PC-9 (cell line): ENCODE results near the gene TINAG. TPM values are rescaled to one million over a fixed set of nuclear protein-coding genes. Genes with fewer than 3 reads are reported as not detected.

Source experiments
- BruUV-seq: library from RNA; stranded (reverse); fragments of 400-500 nt; replicated peaks from 2 replicates; lab custom pipeline; 2021; lab: Mats Ljungman, UMichigan
- CTCF ChIA-PET: fragments of 300-600 bp; sonication (Branson Sonifier 250); formaldehyde crosslinking; loops from one replicate; lab custom pipeline; 2022; ENCODE audit warnings: antibody characterized with exemption; lab: Charles Lee
- POLR2A ChIA-PET: fragments of 300-600 bp; sonication (Branson Sonifier 250); formaldehyde crosslinking; loops from one replicate; lab custom pipeline; 2022; ENCODE audit warnings: antibody characterized with exemption; ENCODE audit not compliant: unreplicated experiment; lab: Charles Lee
- DNase-seq, 2 experiments: peaks; one replicate each; pipeline versions ENCODE4 v3.0.0 to v3.0.0-alpha.2; 2015 to 2022; ENCODE audit warnings: mixed read lengths in 1 of 2
- H2AFZ ChIP-seq: fragments of 200-600 bp; sonication (generic); 2 replicates; pipeline ENCODE4 v1.8.1; 2017; ENCODE audit warnings: antibody characterized with exemption
- H3F3A ChIP-seq: fragments of 200-600 bp; sonication (generic); 2 replicates; pipeline ENCODE4 v1.8.1; 2017; ENCODE audit warnings: antibody characterized with exemption, mild to moderate bottlenecking, low read depth; ENCODE audit not compliant: insufficient read depth
- H3K27ac ChIP-seq: fragments of 200-600 bp; sonication (generic); 2 replicates; pipeline ENCODE4 v1.6.1; 2016; ENCODE audit warnings: mixed run types
- H3K27me3 ChIP-seq: fragments of 200-600 bp; sonication (generic); 2 replicates; pipeline ENCODE4 v1.6.1; 2016; ENCODE audit warnings: low read depth, mixed run types; ENCODE audit not compliant: insufficient read depth
- H3K36me3 ChIP-seq: fragments of 200-600 bp; sonication (generic); 2 replicates; pipeline ENCODE4 v1.6.1; 2016; ENCODE audit warnings: low read depth, mixed run types
- H3K4me1 ChIP-seq: fragments of 200-600 bp; sonication (generic); replicated peaks from 2 replicates; pipeline ENCODE4 v1.6.1; 2016; ENCODE audit warnings: mixed run types; ENCODE audit not compliant: insufficient read depth
- H3K4me2 ChIP-seq: fragments of 200-600 bp; sonication (generic); 2 replicates; pipeline ENCODE4 v1.6.1; 2017; ENCODE audit warnings: mixed run types
- H3K4me3 ChIP-seq: fragments of 200-600 bp; sonication (generic); 2 replicates; pipeline ENCODE4 v1.6.1; 2016; ENCODE audit warnings: mixed run types
- H3K79me2 ChIP-seq: fragments of 200-600 bp; sonication (generic); 2 replicates; pipeline ENCODE4 v1.6.1; 2017; ENCODE audit warnings: low read depth, mixed run types
- H3K9me2 ChIP-seq: fragments of 200-600 bp; sonication (generic); 2 replicates; pipeline ENCODE4 v1.8.1; 2017; ENCODE audit warnings: mild to moderate bottlenecking; ENCODE audit not compliant: insufficient read depth
- H3K9me3 ChIP-seq: fragments of 200-600 bp; sonication (generic); 2 replicates; pipeline ENCODE4 v1.8.1; 2016; ENCODE audit warnings: low read depth; ENCODE audit not compliant: insufficient read depth
- H4K20me1 ChIP-seq: fragments of 200-600 bp; sonication (generic); 2 replicates; pipeline ENCODE4 v1.8.1; 2017; ENCODE audit not compliant: insufficient read depth
- CTCF ChIP-seq: fragments of 200-600 bp; sonication (generic); conservative IDR thresholded peaks from 2 replicates; pipeline ENCODE4 v1.6.1; 2017; ENCODE audit warnings: mixed run types, antibody characterized with exemption, mild to moderate bottlenecking, moderate library complexity
- EZH2 ChIP-seq: fragments of 200-600 bp; sonication (generic); IDR thresholded peaks from 2 replicates; pipeline ENCODE4 v1.8.0; 2017; ENCODE audit warnings: antibody characterized with exemption, low read depth
- intact Hi-C: fragments of 100-400 bp; cut with micrococcal nuclease; formaldehyde crosslinking; loops from one replicate; pipeline ENCODE4 v1.10.0; 2022; ENCODE audit not compliant: unreplicated experiment
- total RNA-seq: library from RNA; stranded (reverse); gene quantifications from 2 replicates; pipeline ENCODE4 v1.2.3, GENCODE V29; 2021

TINAG gene
- total RNA-seq, 1 experiment from 2014 or later, result not detected

- intact Hi-C loops, result no loop called here
- no peaks in the 10 kb centered on the region for H3K9me2 ChIP-seq
- H3K4me1 ChIP-seq, result no peaks in the 10 kb centered on the region
- H3K9me3 ChIP-seq, result no peaks in the 10 kb centered on the region
- DNase-seq, result no peak
- H2AFZ ChIP-seq, result no peak overlapping the region
- CTCF ChIA-PET, result no interaction called here
- TF ChIP-seq EZH2, result no peak
- no peak for TF ChIP-seq CTCF
- H4K20me1 ChIP-seq, result no peaks in the 10 kb centered on the region
- no peaks in the 10 kb centered on the region for H3K79me2 ChIP-seq
- H3K4me3 ChIP-seq, result no peak overlapping the region
- H3K27ac ChIP-seq, result no peak overlapping the region
- no peaks in the 10 kb centered on the region for H3K27me3 ChIP-seq
- POLR2A ChIA-PET, result no interaction called here
- no peak overlapping the region for H3K4me2 ChIP-seq
- H3K36me3 ChIP-seq, result no peaks in the 10 kb centered on the region
- no peaks in the 10 kb centered on the region for H3F3A ChIP-seq
- no TSS peak for BruUV-seq
Measured at GRCh38 chr6:54291146-54291545, 17.1 kb upstream of the TINAG start.

GRCh38 chr6:54291738-54292137 is 16.5 kb upstream of the TINAG start:
- Histone ChIP-seq H3K79me2 (no peaks in the 10 kb centered on the region), H3K4me2 (no peak overlapping the region), H3K9me3 (no peaks in the 10 kb centered on the region), H2AFZ (no peak overlapping the region), H3F3A (no peaks in the 10 kb centered on the region), H3K27ac (no peak overlapping the region), H3K4me1 (no peaks in the 10 kb centered on the region), H4K20me1 (no peaks in the 10 kb centered on the region), H3K27me3 (no peaks in the 10 kb centered on the region), H3K36me3 (no peaks in the 10 kb centered on the region), H3K9me2 (no peaks in the 10 kb centered on the region), H3K4me3 (no peak overlapping the region)
- DNase-seq, result no peak
- POLR2A ChIA-PET, result no interaction called here
- BruUV-seq, result no TSS peak
- CTCF ChIA-PET, result no interaction called here
- no peak for TF ChIP-seq CTCF
- no peak for TF ChIP-seq EZH2
- intact Hi-C loops, result no loop called here

GRCh38 chr6:54294965-54295532 is 13.2 kb upstream of the TINAG start:
- H3K4me3 ChIP-seq, result no peak overlapping the region
- CTCF ChIA-PET, result no interaction called here
- no peaks in the 10 kb centered on the region for H3K79me2 ChIP-seq
- TF ChIP-seq CTCF (no peak), EZH2 (no peak)
- no peaks in the 10 kb centered on the region for H3K9me2 ChIP-seq
- DNase-seq, result no peak
- H3K4me1 ChIP-seq, result no peaks in the 10 kb centered on the region
- H4K20me1 ChIP-seq, result no peaks in the 10 kb centered on the region
- intact Hi-C loops, result no loop called here
- H3K9me3 ChIP-seq, result no peaks in the 10 kb centered on the region; the same call in 1 of the 2 replicates
- no peaks in the 10 kb centered on the region for H3K36me3 ChIP-seq
- H3K27ac ChIP-seq, result no peak overlapping the region
- no peaks in the 10 kb centered on the region for H3K27me3 ChIP-seq
- POLR2A ChIA-PET, result no interaction called here
- no peak overlapping the region for H3K4me2 ChIP-seq
- H3F3A ChIP-seq, result no peaks in the 10 kb centered on the region
- no TSS peak for BruUV-seq
- H2AFZ ChIP-seq, result no peak overlapping the region
